Activated CD8-positive, alpha-beta memory T cell treated with anti-CD3 and anti-CD28 coated beads for 36 hours (primary cell): ENCODE data around the gene PDK1. TPM values are rescaled to one million over a fixed set of nuclear protein-coding genes. Genes with fewer than 3 reads are reported as not detected.

Experiments
- CTCF ChIA-PET: fragments of 350-600 bp; sonication (Branson Sonifier 250); formaldehyde crosslinking; loops from one replicate; lab custom pipeline; 2021; ENCODE audit warnings: antibody characterized with exemption; lab: Charles Lee
- POLR2A ChIA-PET: fragments of 350-600 bp; sonication (Branson Sonifier 250); formaldehyde crosslinking; loops from one replicate; lab custom pipeline; 2021; ENCODE audit warnings: antibody characterized with exemption; lab: Charles Lee
- total RNA-seq, 2 experiments: library from RNA; stranded (reverse); gene quantifications; one replicate each; pipeline ENCODE4 v1.2.3, GENCODE V29; 2021

Gene PDK1
- total RNA-seq, 2 experiments from 2014 or later: 33.9 to 35.1 TPM

GRCh38 chr2:172627181-172627580 lies 71.3 kb downstream of the PDK1 start:
- CTCF ChIA-PET: no interaction called here
- POLR2A ChIA-PET: no interaction called here

DNA sequence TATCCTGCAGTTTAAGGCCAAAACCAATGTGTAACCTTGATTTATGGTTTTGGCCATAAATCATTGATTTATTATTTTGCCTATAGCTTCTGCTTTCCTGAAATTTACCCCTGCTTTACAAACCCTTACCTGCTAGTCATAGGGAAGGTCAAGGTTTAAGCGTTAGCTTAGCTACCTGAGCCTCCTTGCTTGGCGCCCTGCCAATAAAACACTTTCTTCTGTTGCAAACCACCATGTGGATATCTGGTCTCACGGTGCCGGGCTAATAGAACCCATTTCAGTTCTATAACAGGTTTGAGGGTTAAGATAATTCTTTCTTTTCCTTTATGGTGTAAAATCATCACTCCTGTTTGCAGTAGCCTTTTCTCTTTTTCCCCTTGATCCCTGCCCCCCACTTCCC lies 72.2 kb downstream of the PDK1 start:
- CTCF ChIA-PET: no interaction called here
- POLR2A ChIA-PET: no interaction called here

GRCh38 chr2:172629586-172629985 lies 73.7 kb downstream of the PDK1 start:
- ChIA-PET POLR2A (no interaction called here), CTCF (no interaction called here)

- CTCF ChIA-PET: no interaction called here
- POLR2A ChIA-PET: no interaction called here
Observed at GRCh38 chr2:172630181-172630580, 74.3 kb downstream of the PDK1 start.

DNA sequence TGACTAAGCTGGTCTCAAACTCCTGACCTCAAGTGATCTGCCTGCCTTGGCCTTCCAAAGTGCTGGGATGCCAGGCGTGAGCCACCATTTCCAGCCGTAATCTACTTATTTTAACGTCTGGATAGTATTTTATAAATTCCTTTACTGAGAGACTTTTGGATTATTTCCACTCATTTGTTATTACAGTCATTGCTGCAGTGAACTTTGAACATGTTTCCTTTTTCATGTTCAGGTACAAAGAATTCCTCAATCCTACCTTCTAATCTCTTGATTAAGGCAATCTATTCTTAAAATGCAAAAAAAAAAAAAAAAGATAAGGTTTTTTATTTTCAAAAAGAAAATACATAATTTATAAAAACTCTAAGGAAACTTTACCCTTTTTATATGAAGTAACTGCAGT lies 78.6 kb downstream of the PDK1 start:
- POLR2A ChIA-PET: no interaction called here
- CTCF ChIA-PET: no interaction called here

GRCh38 chr2:172635548-172635947 lies 79.7 kb downstream of the PDK1 start:
- ChIA-PET CTCF (no interaction called here), POLR2A (no interaction called here)

GRCh38 chr2:172639256-172639655 lies 83.4 kb downstream of the PDK1 start:
- ChIA-PET CTCF (no interaction called here), POLR2A (no interaction called here)

DNA sequence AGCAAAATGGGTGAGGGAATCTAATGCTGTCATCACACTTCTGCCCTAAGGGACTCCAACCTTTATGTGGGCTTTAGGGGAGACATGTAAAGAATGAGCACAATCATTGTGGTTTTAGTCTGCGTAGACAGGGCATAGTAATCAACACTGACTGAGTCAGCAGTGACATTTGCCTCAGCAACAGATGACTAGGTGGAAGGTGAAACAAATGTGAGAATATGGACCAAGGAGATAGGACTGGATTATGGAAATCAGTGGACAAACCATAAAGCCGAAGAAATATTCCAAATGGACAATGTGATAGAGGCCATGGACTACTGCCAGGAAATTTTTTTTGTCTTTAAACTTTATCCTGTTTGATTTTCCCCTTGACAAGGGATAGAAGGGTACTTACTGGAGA lies 83.9 kb downstream of the PDK1 start:
- CTCF ChIA-PET: no interaction called here
- POLR2A ChIA-PET: no interaction called here

DNA sequence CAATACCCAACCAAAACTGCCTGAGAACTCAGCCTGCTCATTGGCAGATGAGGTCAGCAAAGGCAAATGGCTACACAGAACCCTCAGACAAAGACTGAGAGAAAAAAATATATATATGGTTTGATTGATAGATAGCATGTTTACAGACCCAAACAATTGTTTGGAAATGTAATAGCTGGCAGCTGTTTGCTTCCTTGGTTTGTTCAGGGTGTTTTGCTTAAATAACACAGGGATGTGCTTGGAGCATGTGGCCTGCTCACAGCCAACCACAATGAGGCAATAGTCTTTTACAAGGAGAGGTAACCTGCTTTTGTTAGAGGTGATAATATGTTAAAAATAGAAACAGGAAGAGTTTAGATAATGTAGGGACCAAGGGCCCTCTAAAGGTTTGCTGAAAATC lies 84.5 kb downstream of the PDK1 start:
- POLR2A ChIA-PET: no interaction called here
- CTCF ChIA-PET: no interaction called here

DNA sequence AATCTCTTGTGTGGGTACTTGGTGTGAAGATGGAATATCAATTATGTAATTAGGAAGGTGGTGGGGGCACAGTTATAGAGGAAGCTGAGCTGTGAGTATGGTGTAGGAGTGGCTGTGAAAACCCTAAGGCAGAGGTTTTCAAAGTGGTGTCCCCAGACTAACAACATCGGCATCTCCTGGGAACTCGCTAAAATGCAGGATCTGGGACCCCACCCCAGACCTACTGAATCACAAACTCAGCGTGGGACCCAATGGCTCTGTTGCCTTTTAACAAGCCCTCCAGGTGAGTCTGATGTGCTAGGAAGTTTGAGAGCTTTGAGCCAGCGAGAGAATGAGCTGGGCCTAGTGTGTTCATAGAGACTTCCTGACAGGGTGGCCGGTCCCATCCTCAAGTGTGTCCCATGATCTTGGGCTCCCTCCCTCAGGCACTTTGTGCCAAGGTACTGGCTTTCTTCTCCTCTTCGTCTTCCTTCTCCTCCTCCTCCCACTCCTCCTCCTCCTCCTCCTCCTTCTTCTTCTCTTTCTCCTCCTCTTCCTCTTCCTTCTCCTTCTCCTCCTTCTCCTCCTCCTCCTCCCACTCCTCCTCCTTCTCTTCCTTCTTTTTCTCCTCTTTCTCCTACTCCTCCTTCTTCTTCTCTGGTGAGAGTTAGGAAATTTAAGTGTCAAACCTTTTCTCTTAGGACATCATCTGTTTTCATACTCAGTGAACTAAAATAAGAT lies 86.6 kb downstream of the PDK1 start:
- ChIA-PET POLR2A (no interaction called here), CTCF (no interaction called here)

- ChIA-PET POLR2A (no interaction called here), CTCF (no interaction called here)
Observed at GRCh38 chr2:172643142-172643541, 87.3 kb downstream of the PDK1 start.

DNA sequence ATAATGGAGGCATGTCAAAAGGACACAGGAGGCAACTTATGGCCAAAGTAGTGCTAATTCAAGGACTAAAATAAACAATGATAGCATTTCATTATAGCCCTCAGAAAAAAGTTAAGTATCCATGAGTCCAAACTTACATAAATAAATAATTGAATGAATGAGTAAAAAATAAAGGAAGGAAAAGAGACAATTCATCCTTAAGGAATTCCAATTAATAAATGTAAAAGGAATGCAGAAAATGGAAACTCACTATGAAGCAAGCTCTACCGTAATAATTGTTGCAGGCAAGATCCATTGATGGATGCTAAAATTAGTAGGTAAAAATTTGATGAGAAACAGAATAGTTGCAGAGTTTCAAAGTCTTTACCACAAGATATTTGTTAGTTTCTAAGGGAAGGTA lies 91.5 kb downstream of the PDK1 start:
- ChIA-PET POLR2A (no interaction called here), CTCF (no interaction called here)

- ChIA-PET CTCF (no interaction called here), POLR2A (no interaction called here)
Observed at GRCh38 chr2:172655091-172655837, 99.4 kb downstream of the PDK1 start.

GRCh38 chr2:172655838-172656573 lies 100.1 kb downstream of the PDK1 start:
- POLR2A ChIA-PET: no interaction called here
- CTCF ChIA-PET: interaction anchor here (0.6 kb wide), 1 partner anchor 545 kb away, joined by 3 read pairs; no protein-coding TSS in a partner anchor

Other genes starting within 250 kb of the PDK1 start
- 1 to 10 TPM; 5.2 to 5.7 TPM for gene ITGA6, start 128.5 kb upstream of the PDK1 start, total RNA-seq
- not detected for gene RAPGEF4, start 179.8 kb downstream of the PDK1 start, total RNA-seq